Measurements from ENCODE around the gene CELF3. TPM values are rescaled to one million over a fixed set of nuclear protein-coding genes. Genes with fewer than 3 reads are reported as not detected.

Gene CELF3
- total and polyA plus RNA-seq, 9 of the 15 experiments (the other 6 are each of a cell fraction or from before 2014, with no cell fraction given): not detected

GRCh38 chr1:151705753-151706463 lies 10.7 kb downstream of the CELF3 start:
- Histone ChIP-seq H3K9me1 (ENCODE audit: control insufficient read depth, insufficient read depth, low read length) (no peaks in the 10 kb centered on the region), H3K27me3 (ENCODE audit: control insufficient read depth in 2 of 2, insufficient read depth in 2 of 2, low read length in 2 of 2) (peaks cover 0 to 24% of the 10 kb centered on the region in 2 experiments; a peak in 2 of 5 replicates), H3K79me2 (ENCODE audit: control insufficient read depth, insufficient read depth, low read length) (no peaks in the 10 kb centered on the region), H3K9me3 (replicated peaks; ENCODE audit: control insufficient read depth, insufficient read depth, low read depth, low read length) (no peaks in the 10 kb centered on the region; the same call in 1 of the 2 replicates), H2AFZ (ENCODE audit: low read depth, low read length) (no peak overlapping the region), H4K20me1 (replicated peaks; ENCODE audit: control insufficient read depth, insufficient read depth, low read length) (peaks cover 18% of the 10 kb centered on the region), H3K27ac (ENCODE audit: extremely low read depth, low read depth, low read length) (no peak overlapping the region), H3K4me1 (replicated peaks in 1 of 2; ENCODE audit: control insufficient read depth in 2 of 2, insufficient read depth in 2 of 2, low read length in 2 of 2) (peaks cover 0 to 13% of the 10 kb centered on the region in 2 experiments; a peak in 2 of 5 replicates), H3K9ac (ENCODE audit: insufficient read depth in 1 of 2, low read depth in 2 of 2, low read length in 2 of 2) (no peak overlapping the region), H3K36me3 (ENCODE audit: control insufficient read depth, insufficient read depth, low read length) (no peaks in the 10 kb centered on the region), H3K4me3 (no peak overlapping the region), H3K4me2 (ENCODE audit: insufficient read depth, low read length) (no peak overlapping the region)
- ChIA-PET POLR2A (interaction anchor here (0.6 to 0.7 kb wide), 2 partner anchors 99 to 251 kb away, joined by 3 read pairs; no protein-coding TSS in a partner anchor), CTCF (ENCODE audit: low intra/inter-chr PET ratio) (no interaction called here)
- in situ Hi-C loops (cut with MboI) (no loop called here), intact Hi-C loops (cut with micrococcal nuclease) (no loop called here)
- no peak for FAIRE-seq
- no TSS peak for BruUV-seq (replicated peaks)
- WGBS (ENCODE audit: insufficient coverage, low coverage, missing lambda C conversion rate): 3% methylated on average over 11 of the region's 11 CpGs
- peak; percentile 41 to 72 (median 54) for DNase-seq (ENCODE audit: extremely low read depth in 1 of 4, low spot score in 3 of 4)
- ATAC-seq: peak; percentile 59
- TF ChIP-seq REST (IDR thresholded peaks at IDR 0.05; ENCODE audit: borderline replicate concordance) (peak; percentile 23; the same call in 1 of the 2 replicates), REST (CRISPR knock-in tag; IDR thresholded peaks at IDR 0.05; ENCODE audit: low read depth) (no peak), FOSL1 (tag; conservative IDR thresholded peaks at IDR 0.05) (peak; percentile 69), RFX1 (IDR thresholded peaks at IDR 0.05) (no peak), CBFA2T3 (IDR thresholded peaks at IDR 0.05) (peak; percentile 60), NFE2 (IDR thresholded peaks at IDR 0.05; ENCODE audit: low read depth) (peak; percentile 40; the same call in 1 of the 2 replicates), RAD21 (CRISPR knock-in tag; conservative IDR thresholded peaks at IDR 0.05 in 1 of 2, IDR thresholded peaks at IDR 0.05 in 1 of 2) (peak in 1 of 2 experiments; percentile 48; a peak in 2 of 4 replicates), XRCC4 (IDR thresholded peaks at IDR 0.05; ENCODE audit: extremely low read depth, insufficient read depth, insufficient read length) (no peak), JUND (IDR thresholded peaks at IDR 0.05; ENCODE audit: borderline replicate concordance, low read depth, low read length) (0 out of 2 replicates have a peak, but pooled peaks have one; percentile 8), JUND (tag; IDR thresholded peaks at IDR 0.05; ENCODE audit: borderline replicate concordance, low read depth, low read length) (no peak), MTA1 (IDR thresholded peaks at IDR 0.05; ENCODE audit: borderline replicate concordance) (no peak), CBFA2T2 (conservative IDR thresholded peaks at IDR 0.05) (peak; percentile 61), ZEB2 (IDR thresholded peaks at IDR 0.05) (0 out of 2 replicates have a peak, but pooled peaks have one; percentile 19)
